ENCODE measurements around the gene MPL.

- no peak for TF ChIP-seq GATA2 (IDR thresholded peaks at IDR 0.05; ENCODE audit: low read depth, low read length)
- no peak for TF ChIP-seq GATA3 (IDR thresholded peaks at IDR 0.05; ENCODE audit: low read depth, low read length)
Measured at GRCh38 chr1:43298055-43298454, 39.6 kb upstream of the MPL start.
